Kidney (tissue), 14 donors: ENCODE measurements around the gene FSD1L. TPM values are rescaled to one million over a fixed set of nuclear protein-coding genes. Genes with fewer than 3 reads are reported as not detected.

Experiments used
- DNase-seq, 5 donors: peaks; one replicate each; pipeline ENCODE4 v3.0.0-alpha.2; 2013 to 2020
- FAIRE-seq: peaks from 2 replicates; lab custom pipeline; 2012; peaks lifted over from hg19 to GRCh38; lab: Jason Lieb, UNC
- H3K27ac ChIP-seq, 2 donors: one replicate each; pipeline ENCODE4 v1.7.0; 2013; ENCODE audit warnings: low read depth in 2 of 2, low read length in 2 of 2, inconsistent platforms in 1 of 2
- H3K27me3 ChIP-seq: one replicate; pipeline ENCODE4 v1.7.1; 2013; ENCODE audit warnings: low read length, inconsistent platforms; ENCODE audit not compliant: control insufficient read depth, insufficient read depth
- H3K36me3 ChIP-seq, 3 donors: one replicate each; pipeline versions ENCODE4 v1.7.0 to v1.7.1; 2013; ENCODE audit warnings: low read length in 3 of 3, control low read depth in 1 of 3, inconsistent platforms in 1 of 3; ENCODE audit not compliant: insufficient read depth in 3 of 3, control insufficient read depth in 2 of 3
- H3K4me1 ChIP-seq, 3 donors: one replicate each; pipeline versions ENCODE4 v1.7.0 to v1.7.1; 2013; ENCODE audit warnings: low read length in 3 of 3, inconsistent platforms in 1 of 3, low read depth in 1 of 3; ENCODE audit not compliant: control insufficient read depth in 2 of 3, insufficient read depth in 2 of 3
- H3K4me3 ChIP-seq, 3 donors: one replicate each; pipeline versions ENCODE4 v1.7.0 to v1.8.1; 2013; ENCODE audit warnings: low read length in 3 of 3, control low read depth in 1 of 3, inconsistent platforms in 1 of 3
- H3K9ac ChIP-seq, 3 donors: one replicate each; pipeline versions ENCODE4 v1.7.0 to v1.7.1; 2013; ENCODE audit warnings: low read length in 3 of 3, control low read depth in 1 of 3, inconsistent platforms in 1 of 3
- H3K9me3 ChIP-seq, 3 donors: one replicate each; pipeline versions ENCODE4 v1.7.0 to v1.7.1; 2013; ENCODE audit warnings: low read length in 3 of 3, control low read depth in 1 of 3, inconsistent platforms in 1 of 3; ENCODE audit not compliant: control insufficient read depth in 2 of 3, insufficient read depth in 1 of 3
- CTCF ChIP-seq: IDR thresholded peaks from 3 replicates; pipeline ENCODE4 v1.5.1; 2012; ENCODE audit warnings: mild to moderate bottlenecking, moderate library complexity, borderline replicate concordance; ENCODE audit not compliant: insufficient read depth; ENCODE audit errors: extremely low read depth
- intact Hi-C: fragments of 100-400 bp; cut with DNase I; formaldehyde crosslinking; loops from one replicate; pipeline ENCODE4 v1.11.1; 2022
- polyA plus RNA-seq: library from polyadenylated mRNA; stranded (reverse); fragments of 350-450 nt; fragmentation: Illumina TruSeq; extraction: RNeasy Lipid Tissue Mini Kit (QIAGEN cat#74804); gene quantifications from one replicate; pipeline ENCODE4 v1.2.3, GENCODE V29; 2014; ENCODE audit warnings: low read depth, low replicate concordance; ENCODE audit not compliant: insufficient read depth
- total RNA-seq: library from RNA; stranded (reverse); fragmentation: NEBNext Ultra II Directional; extraction: Animal tissue kit (Norgen Biotek cat#: 25700); gene quantifications from one replicate; pipeline ENCODE4 v1.2.1, GENCODE V29; 2021
- donor health status: control.
- donor health status: control.
- donor health status: control.
- donor health status: control.
- donor health status: control.
- donor health status: DM: yes; HTN: yes; CAD: no.
- donor health status: Normal renal cell carcinoma (clear cell type).

Gene FSD1L
- total and polyA plus RNA-seq, 2 donors from 2014 or later = 1.4 to 13.2 TPM

DNA sequence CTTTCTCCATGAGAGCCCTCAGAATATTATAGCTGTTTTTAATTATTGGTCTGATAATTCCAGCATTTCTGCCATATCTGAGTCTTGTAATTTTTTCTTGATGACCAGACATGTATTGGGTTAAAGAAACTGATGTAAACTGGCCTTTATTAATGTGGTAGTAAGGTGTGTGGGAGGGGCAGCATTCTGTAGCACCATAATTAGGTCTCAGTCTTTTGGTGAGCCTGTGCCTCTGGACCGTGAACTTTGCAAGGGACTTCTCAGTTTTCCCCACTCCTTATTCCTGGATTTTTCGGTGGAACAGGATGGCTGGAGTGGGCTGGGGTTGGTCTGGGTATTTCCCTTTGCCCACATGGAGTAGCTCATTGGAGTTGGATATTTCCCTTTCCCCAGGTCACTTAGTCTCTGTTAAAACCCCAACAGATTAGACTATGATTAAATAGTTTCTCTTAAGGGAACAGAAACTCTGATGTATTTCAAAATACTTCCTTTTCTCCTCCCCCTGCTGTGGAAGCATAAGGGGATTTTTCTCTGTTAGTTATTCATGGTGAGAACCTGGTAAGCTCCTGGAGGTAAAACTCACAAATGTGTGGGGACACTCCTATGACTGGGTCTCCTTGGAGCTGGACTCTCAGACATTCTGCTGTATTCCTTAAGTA lies 52.4 kb downstream of the FSD1L start:
- intact Hi-C loops = no loop called here
- FAIRE-seq = no peak

DNA sequence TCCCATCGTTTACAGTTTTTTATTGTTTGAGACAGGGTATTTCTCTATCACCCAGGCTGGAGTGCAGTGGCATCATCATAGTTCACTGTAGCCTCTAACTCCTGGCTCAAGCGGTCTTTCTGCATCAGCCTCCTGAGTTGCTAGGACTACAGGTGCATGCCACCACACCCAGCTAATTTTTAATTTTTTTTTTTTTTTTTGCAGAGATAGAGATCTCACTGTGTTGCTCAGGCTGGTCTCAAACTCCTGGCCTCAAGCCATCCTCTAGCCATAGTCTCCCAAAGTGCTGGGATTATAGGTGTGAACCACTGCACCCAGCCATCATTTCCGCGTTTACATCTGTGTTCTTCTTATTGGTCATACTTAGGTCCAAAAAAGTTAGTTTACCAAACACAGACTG lies 53.6 kb downstream of the FSD1L start:
- DNase-seq (no peak), FAIRE-seq (no peak)
- Histone ChIP-seq H3K27ac (no peak overlapping the region), H3K4me3 (no peak overlapping the region), H3K36me3 (no peaks in the 10 kb centered on the region), H3K4me1 (no peaks in the 10 kb centered on the region), H3K9me3 (no peaks in the 10 kb centered on the region), H3K9ac (no peak overlapping the region), H3K27me3 (no peaks in the 10 kb centered on the region)
- TF ChIP-seq CTCF = no peak
- intact Hi-C loops = no loop called here

More for the DNA sequence above, 52.4 kb downstream of the FSD1L start:
- H3K9ac ChIP-seq = no peak overlapping the region
- H3K4me1 ChIP-seq = no peaks in the 10 kb centered on the region
- TF ChIP-seq CTCF = no peak
- DNase-seq = peak in 1 of 5 donors; percentile 9
- H3K36me3 ChIP-seq = no peaks in the 10 kb centered on the region
- no peak overlapping the region for H3K27ac ChIP-seq
- no peaks in the 10 kb centered on the region for H3K27me3 ChIP-seq
- H3K9me3 ChIP-seq = no peaks in the 10 kb centered on the region
- H3K4me3 ChIP-seq = no peak overlapping the region

- TF ChIP-seq CTCF = no peak
- no peak overlapping the region for H3K9ac ChIP-seq
- H3K27me3 ChIP-seq = no peaks in the 10 kb centered on the region
- no peaks in the 10 kb centered on the region for H3K4me1 ChIP-seq
- no peaks in the 10 kb centered on the region for H3K36me3 ChIP-seq
- DNase-seq (no peak), FAIRE-seq (no peak)
- no peak overlapping the region for H3K4me3 ChIP-seq
- no peaks in the 10 kb centered on the region for H3K9me3 ChIP-seq
- H3K27ac ChIP-seq = no peak overlapping the region
- intact Hi-C loops = no loop called here
These were observed 54.4 kb downstream of the FSD1L start for GRCh38 chr9:105502276-105502675.
